C4-2B (cell line): ENCODE results near the gene CCDC170.

ENCODE experiments used
- H3K27ac ChIP-seq: fragments of 450-650 bp; 2 replicates; pipeline ENCODE4 v1.5.1; 2017
- CTCF ChIP-seq: fragments of 450-650 bp; conservative IDR thresholded peaks from 2 replicates; pipeline ENCODE4 v1.5.1; 2017; ENCODE audit warnings: mild to moderate bottlenecking
- ZFX ChIP-seq: fragments of 450-650 bp; IDR thresholded peaks from 2 replicates; pipeline ENCODE4 v1.6.1; 2017

CCDC170 gene

GRCh38 chr6:151666526-151666925 is 172.7 kb downstream of the CCDC170 start:
- TF ChIP-seq CTCF (no peak), ZFX (no peak)
- H3K27ac ChIP-seq = no peak overlapping the region

- H3K27ac ChIP-seq = no peak overlapping the region
- TF ChIP-seq CTCF (no peak), ZFX (no peak)
These were observed 175.4 kb downstream of the CCDC170 start for GRCh38 chr6:151669208-151669560.

DNA sequence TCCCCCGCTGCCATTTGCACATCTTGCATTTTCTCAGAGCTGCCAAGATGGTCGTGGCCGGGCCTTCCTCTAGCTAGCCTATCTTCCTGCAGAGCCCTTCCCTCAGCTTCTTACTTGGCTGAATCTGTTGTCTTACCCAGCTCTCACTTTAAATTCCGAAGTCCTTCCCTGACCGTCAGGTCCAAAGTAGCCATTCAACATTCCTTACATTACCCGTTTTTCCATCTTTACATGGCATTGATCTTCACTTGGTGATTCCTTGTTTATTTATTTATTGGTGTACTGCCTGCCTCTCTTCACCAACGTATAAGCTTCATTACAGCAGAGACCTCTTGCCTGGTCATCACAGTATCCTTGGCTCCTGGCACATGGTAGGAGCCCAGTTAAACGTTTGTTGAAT is 176.3 kb downstream of the CCDC170 start:
- TF ChIP-seq CTCF (no peak), ZFX (no peak)
- H3K27ac ChIP-seq = no peak overlapping the region
